HG02885 (cell line): Measurements from ENCODE around the gene USP46.

ENCODE experiments used
- ATAC-seq: cut with Tn5 transposase; IDR thresholded peaks from one replicate; pipeline ENCODE4 v1.9.1; 2021; ENCODE audit warnings: mild to moderate bottlenecking; ENCODE audit not compliant: unreplicated experiment, poor library complexity

USP46 gene

GRCh38 chr4:52659001-52659721 lies at the start of gene USP46:
TSS of gene USP46 (minus strand) at chr4:52659301. CDS start at chr4:52659150, 151 bp downstream.
- peak; percentile 84 for ATAC-seq

GRCh38 chr4:52704661-52705060 lies 45.6 kb upstream of the USP46 start:
- ATAC-seq, result no peak

- ATAC-seq, result no peak
These were observed 45.0 kb upstream of the USP46 start for GRCh38 chr4:52704133-52704532.

GRCh38 chr4:52701207-52701606 lies 42.1 kb upstream of the USP46 start:
- peak; percentile 98 for ATAC-seq

- ATAC-seq, result no peak
These were observed 35.8 kb upstream of the USP46 start for GRCh38 chr4:52694936-52695335.

GRCh38 chr4:52693492-52693891 lies 34.4 kb upstream of the USP46 start:
- no peak for ATAC-seq

- ATAC-seq, result no peak
These were observed 30.0 kb upstream of the USP46 start for GRCh38 chr4:52689096-52689495.

- no peak for ATAC-seq
These were observed 28.6 kb upstream of the USP46 start for GRCh38 chr4:52687696-52688095.

GRCh38 chr4:52685316-52685715 lies 26.2 kb upstream of the USP46 start:
- ATAC-seq, result peak; percentile 60

GRCh38 chr4:52684896-52685295 lies 25.8 kb upstream of the USP46 start:
- peak; percentile 65 for ATAC-seq

GRCh38 chr4:52680381-52680780 lies 21.3 kb upstream of the USP46 start:
- ATAC-seq, result no peak

- ATAC-seq, result no peak
These were observed 17.4 kb upstream of the USP46 start for GRCh38 chr4:52676536-52676935.

- no peak for ATAC-seq
These were observed 16.0 kb upstream of the USP46 start for GRCh38 chr4:52675111-52675510.

- no peak for ATAC-seq
These were observed 11.6 kb upstream of the USP46 start for GRCh38 chr4:52670739-52671138.

GRCh38 chr4:52670121-52670520 lies 11.0 kb upstream of the USP46 start:
- no peak for ATAC-seq

GRCh38 chr4:52665592-52665991 lies 6.5 kb upstream of the USP46 start:
- peak; percentile 86 for ATAC-seq

- peak; percentile 37 for ATAC-seq
These were observed 5.4 kb upstream of the USP46 start for GRCh38 chr4:52664479-52664878.

- no peak for ATAC-seq
These were observed 3.0 kb upstream of the USP46 start for GRCh38 chr4:52661966-52662690.

- no peak for ATAC-seq
These were observed 1.5 kb upstream of the USP46 start for GRCh38 chr4:52660643-52661042.

GRCh38 chr4:52659722-52660261 lies 691 bp upstream of the USP46 start:
- ATAC-seq, result peak; percentile 32

- ATAC-seq, result peak; percentile 14
These were observed 480 bp downstream of the USP46 start for GRCh38 chr4:52658641-52659000.
